Measurements from ENCODE around the gene SSNA1.

GRCh38 chr9:137143459-137143858, 45.0 kb upstream of the SSNA1 start:
- no peak for TF ChIP-seq CTCF (IDR thresholded peaks at IDR 0.05)
- TF ChIP-seq EZH2 (IDR thresholded peaks at IDR 0.05; ENCODE audit: borderline replicate concordance, insufficient read depth, low read depth, low read length, poor library complexity, severe bottlenecking) = no peak
